ENCODE data around the gene PCNP.
"Not testable (repeated sequence)": the region's sequence is repeated elsewhere in the genome, so short reads cannot be mapped to it uniquely, and the experiment has no call there.

PCNP gene

GRCh38 chr3:101577286-101577685 is 3.3 kb downstream of the PCNP start:
- peaks cover 19% of the 10 kb centered on the region for H3K4me1 ChIP-seq (ENCODE audit: control insufficient read depth, insufficient read depth, low read length)
- no peak overlapping the region for H3K4me3 ChIP-seq (ENCODE audit: low read length)
- H3K27ac ChIP-seq (ENCODE audit: low read depth, low read length): no peak overlapping the region
- H3K27me3 ChIP-seq (ENCODE audit: control insufficient read depth, insufficient read depth, low read length): no peaks in the 10 kb centered on the region
- H3K36me3 ChIP-seq (ENCODE audit: control insufficient read depth, insufficient read depth, low read length): peaks cover 3% of the 10 kb centered on the region
- no peak overlapping the region for H3K9ac ChIP-seq (ENCODE audit: low read length)

GRCh38 chr3:101588616-101589015 is 14.6 kb downstream of the PCNP start:
- Histone ChIP-seq H3K36me3 (ENCODE audit: control insufficient read depth, insufficient read depth, low read length) (peaks cover 11% of the 10 kb centered on the region), H3K27ac (ENCODE audit: low read depth, low read length) (no peak overlapping the region), H3K4me1 (ENCODE audit: control insufficient read depth, insufficient read depth, low read length) (no peaks in the 10 kb centered on the region), H3K4me3 (ENCODE audit: low read length) (no peak overlapping the region), H3K27me3 (ENCODE audit: control insufficient read depth, insufficient read depth, low read length) (no peaks in the 10 kb centered on the region), H3K9ac (ENCODE audit: low read length) (no peak overlapping the region)

GRCh38 chr3:101591071-101591470 is 17.1 kb downstream of the PCNP start:
- no peak overlapping the region for H3K9ac ChIP-seq (ENCODE audit: low read length)
- peaks cover 7% of the 10 kb centered on the region for H3K36me3 ChIP-seq (ENCODE audit: control insufficient read depth, insufficient read depth, low read length)
- no peak overlapping the region for H3K27ac ChIP-seq (ENCODE audit: low read depth, low read length)
- H3K27me3 ChIP-seq (ENCODE audit: control insufficient read depth, insufficient read depth, low read length): no peaks in the 10 kb centered on the region
- no peaks in the 10 kb centered on the region for H3K4me1 ChIP-seq (ENCODE audit: control insufficient read depth, insufficient read depth, low read length)
- H3K4me3 ChIP-seq (ENCODE audit: low read length): no peak overlapping the region

DNA sequence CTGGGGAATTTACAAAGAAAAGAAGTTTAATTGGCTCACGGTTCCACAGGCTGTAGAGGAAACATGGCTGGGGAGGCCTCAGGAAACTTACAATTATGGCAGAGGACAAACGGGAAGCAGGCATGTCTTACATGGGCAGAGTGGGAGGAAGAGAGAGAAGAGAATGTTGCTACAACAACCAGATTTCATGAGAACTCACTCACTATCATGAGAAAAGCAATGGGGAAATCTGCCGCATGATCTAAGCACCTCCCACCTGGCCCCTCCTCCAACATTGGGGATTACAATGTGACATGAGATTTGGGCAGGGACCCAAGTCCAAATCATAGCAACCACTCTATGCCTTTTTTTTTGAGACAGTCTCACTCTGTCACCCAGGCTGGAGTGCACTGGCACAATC is 28.8 kb downstream of the PCNP start:
- Histone ChIP-seq H3K9ac (ENCODE audit: low read length) (no peak overlapping the region), H3K27ac (ENCODE audit: low read depth, low read length) (no peak overlapping the region), H3K27me3 (ENCODE audit: control insufficient read depth, insufficient read depth, low read length) (no peaks in the 10 kb centered on the region), H3K4me1 (ENCODE audit: control insufficient read depth, insufficient read depth, low read length) (no peaks in the 10 kb centered on the region), H3K4me3 (ENCODE audit: low read length) (no peak overlapping the region), H3K36me3 (ENCODE audit: control insufficient read depth, insufficient read depth, low read length) (no peaks in the 10 kb centered on the region)

DNA sequence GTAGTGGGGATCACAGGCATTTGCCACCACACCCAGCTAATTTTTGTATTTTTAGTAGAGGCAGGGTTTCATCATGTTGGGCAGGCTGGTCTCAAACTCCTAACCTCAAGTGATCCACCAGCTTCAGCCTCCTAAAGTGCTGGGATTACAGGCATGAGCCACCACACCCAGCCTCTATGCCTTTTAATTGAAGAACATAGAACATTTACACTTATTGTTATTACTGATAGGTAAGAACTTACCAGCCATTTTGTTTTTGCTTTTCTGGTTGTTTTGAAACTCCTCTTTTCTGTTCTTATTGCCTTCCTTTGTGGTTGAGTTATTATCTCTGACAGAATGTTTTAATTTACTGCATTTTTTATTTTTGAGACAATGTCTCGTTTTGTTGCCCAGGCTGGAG is 29.2 kb downstream of the PCNP start:
- no peak overlapping the region for H3K9ac ChIP-seq (ENCODE audit: low read length)
- no peaks in the 10 kb centered on the region for H3K36me3 ChIP-seq (ENCODE audit: control insufficient read depth, insufficient read depth, low read length)
- no peak overlapping the region for H3K4me3 ChIP-seq (ENCODE audit: low read length)
- H3K27me3 ChIP-seq (ENCODE audit: control insufficient read depth, insufficient read depth, low read length): no peaks in the 10 kb centered on the region
- no peak overlapping the region for H3K27ac ChIP-seq (ENCODE audit: low read depth, low read length)
- H3K4me1 ChIP-seq (ENCODE audit: control insufficient read depth, insufficient read depth, low read length): no peaks in the 10 kb centered on the region

DNA sequence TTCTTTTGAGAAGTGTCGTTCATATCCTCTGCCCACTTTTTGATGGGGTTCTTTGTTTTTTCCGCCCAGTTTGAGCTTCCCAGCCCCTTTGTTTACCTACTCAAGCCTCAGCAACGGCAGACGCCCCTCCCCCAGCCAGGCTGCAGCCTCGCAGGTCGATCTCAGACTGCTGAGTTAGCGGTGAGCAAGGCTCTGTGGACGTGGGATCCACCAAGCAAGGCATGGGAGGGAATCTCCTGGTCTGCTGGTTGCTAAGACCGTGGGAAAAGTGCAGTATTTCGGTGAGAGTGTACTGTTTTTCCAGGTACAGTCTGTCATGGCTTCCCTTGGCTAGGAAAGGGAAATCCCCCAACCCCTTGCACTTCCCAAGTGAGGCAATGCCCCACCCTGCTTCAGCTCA is 31.4 kb downstream of the PCNP start:
- not testable (repeated sequence) for H3K36me3 ChIP-seq (ENCODE audit: control insufficient read depth, insufficient read depth, low read length); H3K27me3 ChIP-seq (ENCODE audit: control insufficient read depth, insufficient read depth, low read length); H3K4me3 ChIP-seq (ENCODE audit: low read length); H3K9ac ChIP-seq (ENCODE audit: low read length); H3K4me1 ChIP-seq (ENCODE audit: control insufficient read depth, insufficient read depth, low read length); H3K27ac ChIP-seq (ENCODE audit: low read depth, low read length)

DNA sequence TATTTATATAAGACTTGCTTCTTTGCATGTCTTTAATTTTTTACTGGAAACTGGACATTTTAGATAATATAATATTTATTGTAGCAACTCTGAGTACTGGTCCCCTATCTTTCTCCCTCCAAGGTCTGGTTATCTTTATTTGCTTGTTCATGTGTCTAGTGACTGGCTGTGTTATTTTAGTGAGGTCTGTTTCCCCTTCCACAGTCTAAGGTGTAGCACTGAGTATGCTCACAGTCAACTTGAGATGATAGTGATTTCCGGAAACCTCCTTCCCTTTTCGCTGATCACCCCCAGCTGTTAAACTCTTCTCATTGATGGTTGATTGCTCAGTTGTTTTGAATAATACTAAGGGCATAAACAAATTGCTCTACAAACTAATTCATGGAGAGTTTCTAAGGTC is 37.0 kb downstream of the PCNP start:
- Histone ChIP-seq H3K9ac (ENCODE audit: low read length) (no peak overlapping the region), H3K4me3 (ENCODE audit: low read length) (no peak overlapping the region), H3K27ac (ENCODE audit: low read depth, low read length) (no peak overlapping the region), H3K36me3 (ENCODE audit: control insufficient read depth, insufficient read depth, low read length) (no peaks in the 10 kb centered on the region), H3K4me1 (ENCODE audit: control insufficient read depth, insufficient read depth, low read length) (no peaks in the 10 kb centered on the region), H3K27me3 (ENCODE audit: control insufficient read depth, insufficient read depth, low read length) (no peaks in the 10 kb centered on the region)

DNA sequence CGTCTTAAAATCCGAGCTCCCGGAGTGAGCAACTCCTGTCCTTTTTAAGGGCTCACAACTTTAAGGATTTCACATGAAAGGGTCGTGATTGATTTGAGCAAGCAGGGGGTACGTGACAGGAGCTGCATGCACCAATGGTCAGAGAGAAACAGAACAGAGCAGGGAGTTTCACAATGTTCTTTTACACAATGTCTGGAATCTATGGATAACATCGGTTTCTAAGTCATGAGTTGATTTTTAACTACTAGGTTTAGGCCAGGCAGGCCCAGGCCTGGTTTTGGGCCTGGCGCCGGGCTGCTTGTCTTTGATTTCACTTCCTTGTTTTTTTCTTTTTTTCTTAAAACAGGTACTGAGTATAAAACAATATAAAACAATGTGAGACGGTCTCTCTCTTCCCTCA is 39.0 kb downstream of the PCNP start:
- H3K36me3 ChIP-seq (ENCODE audit: control insufficient read depth, insufficient read depth, low read length); H3K27ac ChIP-seq (ENCODE audit: low read depth, low read length); H3K4me3 ChIP-seq (ENCODE audit: low read length): not testable (repeated sequence)

DNA sequence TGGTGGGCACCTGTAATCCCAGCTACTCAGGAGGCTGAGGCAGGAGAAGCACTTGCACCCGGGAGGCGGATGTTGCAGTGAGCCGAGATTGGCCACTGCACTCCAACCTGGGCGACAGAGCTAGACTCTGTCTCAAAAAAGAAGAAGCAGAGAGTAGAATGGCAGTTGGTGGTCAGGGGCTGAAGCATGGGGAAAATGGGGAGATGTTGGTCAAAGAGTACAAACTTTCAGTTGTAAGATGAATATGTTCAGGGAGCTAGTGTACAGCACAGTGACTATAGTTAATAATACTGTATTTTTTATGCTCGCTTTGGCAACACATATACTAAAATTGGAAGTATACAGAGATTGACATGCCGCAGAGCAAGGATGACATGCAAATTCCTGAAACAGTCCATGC is 41.5 kb downstream of the PCNP start:
- no peaks in the 10 kb centered on the region for H3K27me3 ChIP-seq (ENCODE audit: control insufficient read depth, insufficient read depth, low read length)
- H3K27ac ChIP-seq (ENCODE audit: low read depth, low read length): no peak overlapping the region
- H3K4me1 ChIP-seq (ENCODE audit: control insufficient read depth, insufficient read depth, low read length): no peaks in the 10 kb centered on the region
- H3K9ac ChIP-seq (ENCODE audit: low read length): no peak overlapping the region
- no peaks in the 10 kb centered on the region for H3K36me3 ChIP-seq (ENCODE audit: control insufficient read depth, insufficient read depth, low read length)
- H3K4me3 ChIP-seq (ENCODE audit: low read length): no peak overlapping the region

More for the DNA sequence above, 39.0 kb downstream of the PCNP start:
- not testable (repeated sequence) for H3K4me1 ChIP-seq (ENCODE audit: control insufficient read depth, insufficient read depth, low read length); H3K27me3 ChIP-seq (ENCODE audit: control insufficient read depth, insufficient read depth, low read length); H3K9ac ChIP-seq (ENCODE audit: low read length)

DNA sequence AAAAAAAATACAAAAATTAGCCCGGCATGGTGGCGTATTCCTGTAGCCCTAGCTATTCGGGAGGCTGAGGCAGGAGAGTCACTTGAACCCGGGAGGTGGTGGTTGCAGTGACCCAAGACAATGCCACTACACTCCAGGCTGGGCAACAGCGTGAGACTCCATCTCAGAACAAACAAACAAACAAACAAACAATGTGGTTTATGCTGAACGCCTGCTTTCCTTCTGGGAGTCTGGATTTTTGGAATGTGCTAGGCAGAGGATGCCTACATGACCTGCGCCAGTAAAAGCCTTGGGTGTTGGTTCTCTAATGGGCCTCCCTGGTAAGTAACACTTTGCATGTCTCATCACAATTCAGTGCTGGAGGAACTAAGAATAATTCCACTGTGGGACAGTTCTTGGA is 43.5 kb downstream of the PCNP start:
- H3K27ac ChIP-seq (ENCODE audit: low read depth, low read length): no peak overlapping the region
- no peaks in the 10 kb centered on the region for H3K4me1 ChIP-seq (ENCODE audit: control insufficient read depth, insufficient read depth, low read length)
- H3K36me3 ChIP-seq (ENCODE audit: control insufficient read depth, insufficient read depth, low read length): no peaks in the 10 kb centered on the region
- no peaks in the 10 kb centered on the region for H3K27me3 ChIP-seq (ENCODE audit: control insufficient read depth, insufficient read depth, low read length)
- H3K9ac ChIP-seq (ENCODE audit: low read length): no peak overlapping the region
- no peak overlapping the region for H3K4me3 ChIP-seq (ENCODE audit: low read length)

GRCh38 chr3:101618726-101619125 is 44.7 kb downstream of the PCNP start:
- H3K4me3 ChIP-seq (ENCODE audit: low read length): no peak overlapping the region
- no peaks in the 10 kb centered on the region for H3K36me3 ChIP-seq (ENCODE audit: control insufficient read depth, insufficient read depth, low read length)
- H3K4me1 ChIP-seq (ENCODE audit: control insufficient read depth, insufficient read depth, low read length): no peaks in the 10 kb centered on the region

DNA sequence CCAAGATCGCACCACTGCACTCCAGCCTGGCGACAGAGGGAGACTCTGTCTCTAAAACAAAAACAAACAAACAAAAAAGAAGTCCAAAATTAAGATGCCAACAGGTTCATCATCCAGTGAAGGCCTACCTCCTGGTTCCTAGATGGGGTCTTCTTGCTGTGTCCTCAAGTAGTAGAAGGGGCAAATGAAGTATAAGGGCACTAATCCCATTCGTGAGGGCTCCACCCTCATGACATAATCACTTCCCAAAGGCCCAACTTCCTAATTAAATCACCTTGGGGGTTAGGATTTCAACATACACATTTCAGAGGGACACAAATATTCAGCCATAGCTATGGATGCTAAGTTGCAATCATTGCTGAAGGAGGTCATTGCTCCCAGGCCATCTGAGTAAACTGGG is 45.8 kb downstream of the PCNP start:
- Histone ChIP-seq H3K4me3 (ENCODE audit: low read length) (no peak overlapping the region), H3K4me1 (ENCODE audit: control insufficient read depth, insufficient read depth, low read length) (no peaks in the 10 kb centered on the region), H3K27me3 (ENCODE audit: control insufficient read depth, insufficient read depth, low read length) (no peaks in the 10 kb centered on the region), H3K9ac (ENCODE audit: low read length) (no peak overlapping the region), H3K27ac (ENCODE audit: low read depth, low read length) (no peak overlapping the region), H3K36me3 (ENCODE audit: control insufficient read depth, insufficient read depth, low read length) (no peaks in the 10 kb centered on the region)

More at GRCh38 chr3:101618726-101619125, 44.7 kb downstream of the PCNP start:
- H3K27me3 ChIP-seq (ENCODE audit: control insufficient read depth, insufficient read depth, low read length): no peaks in the 10 kb centered on the region
- H3K9ac ChIP-seq (ENCODE audit: low read length): no peak overlapping the region
- no peak overlapping the region for H3K27ac ChIP-seq (ENCODE audit: low read depth, low read length)

DNA sequence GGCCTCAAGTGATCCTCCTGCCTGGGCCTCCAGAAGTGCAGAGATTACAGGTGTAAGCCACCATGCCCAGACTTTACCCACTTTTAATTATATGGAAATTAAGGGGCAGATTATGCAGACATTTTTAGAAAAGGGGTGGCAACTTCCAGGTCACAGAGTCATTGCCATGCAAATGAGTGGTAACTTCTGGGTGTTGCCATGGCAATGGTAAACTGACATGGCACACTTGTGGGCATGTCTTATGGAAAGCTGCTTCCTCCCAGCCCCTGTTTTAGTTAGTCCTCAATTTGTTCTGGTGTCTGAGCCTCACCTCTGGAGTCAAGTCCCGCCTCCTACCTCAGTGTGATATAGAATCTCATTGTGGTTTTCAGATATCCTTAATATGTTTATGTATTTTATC is 49.7 kb downstream of the PCNP start:
- H3K36me3 ChIP-seq (ENCODE audit: control insufficient read depth, insufficient read depth, low read length): no peaks in the 10 kb centered on the region
- no peak overlapping the region for H3K4me3 ChIP-seq (ENCODE audit: low read length)
- H3K9ac ChIP-seq (ENCODE audit: low read length): no peak overlapping the region
- H3K27me3 ChIP-seq (ENCODE audit: control insufficient read depth, insufficient read depth, low read length): no peaks in the 10 kb centered on the region
- no peaks in the 10 kb centered on the region for H3K4me1 ChIP-seq (ENCODE audit: control insufficient read depth, insufficient read depth, low read length)
- no peak overlapping the region for H3K27ac ChIP-seq (ENCODE audit: low read depth, low read length)

- H3K27me3 ChIP-seq (ENCODE audit: control insufficient read depth, insufficient read depth, low read length): no peaks in the 10 kb centered on the region
- H3K4me1 ChIP-seq (ENCODE audit: control insufficient read depth, insufficient read depth, low read length): no peaks in the 10 kb centered on the region
- H3K27ac ChIP-seq (ENCODE audit: low read depth, low read length): no peak overlapping the region
- H3K9ac ChIP-seq (ENCODE audit: low read length): no peak overlapping the region
- no peaks in the 10 kb centered on the region for H3K36me3 ChIP-seq (ENCODE audit: control insufficient read depth, insufficient read depth, low read length)
- no peak overlapping the region for H3K4me3 ChIP-seq (ENCODE audit: low read length)
Measured at GRCh38 chr3:101624857-101625256, 50.9 kb downstream of the PCNP start.
